ENCODE results near the gene NEDD8.

NEDD8 gene

GRCh38 chr14:24277606-24278321, 45.6 kb upstream of the NEDD8 start:
- no peaks in the 10 kb centered on the region for H3K36me3 Mint-ChIP-seq (ENCODE audit: low read depth)
- H3K4me3 Mint-ChIP-seq = no peak overlapping the region
- no peak for DNase-seq
- H3K4me1 Mint-ChIP-seq = peaks cover 2% of the 10 kb centered on the region
- peaks cover 12% of the 10 kb centered on the region for H3K27me3 Mint-ChIP-seq (ENCODE audit: low read depth, poor library complexity)
- H3K9me3 Mint-ChIP-seq = no peaks in the 10 kb centered on the region
- TF ChIP-seq CTCF (IDR thresholded peaks at IDR 0.05) = no peak
- H3K27ac Mint-ChIP-seq = no peak overlapping the region

GRCh38 chr14:24277071-24277470, 44.9 kb upstream of the NEDD8 start:
- peaks cover 9% of the 10 kb centered on the region for H3K4me1 Mint-ChIP-seq
- H3K36me3 Mint-ChIP-seq (ENCODE audit: low read depth) = no peaks in the 10 kb centered on the region
- DNase-seq = no peak
- H3K27me3 Mint-ChIP-seq (ENCODE audit: low read depth, poor library complexity) = peaks cover 11% of the 10 kb centered on the region
- no peaks in the 10 kb centered on the region for H3K9me3 Mint-ChIP-seq
- H3K27ac Mint-ChIP-seq = no peak overlapping the region
- TF ChIP-seq CTCF (IDR thresholded peaks at IDR 0.05) = no peak
- H3K4me3 Mint-ChIP-seq = no peak overlapping the region

GRCh38 chr14:24274101-24274543, 42.0 kb upstream of the NEDD8 start:
- DNase-seq = no peak
- Mint-ChIP-seq H3K36me3 (ENCODE audit: low read depth) (no peaks in the 10 kb centered on the region), H3K4me1 (peaks cover 16% of the 10 kb centered on the region), H3K4me3 (no peak overlapping the region), H3K27ac (no peak overlapping the region), H3K27me3 (ENCODE audit: low read depth, poor library complexity) (peaks cover 14% of the 10 kb centered on the region), H3K9me3 (no peaks in the 10 kb centered on the region)
- no peak for TF ChIP-seq CTCF (IDR thresholded peaks at IDR 0.05)

- H3K27me3 Mint-ChIP-seq (ENCODE audit: low read depth, poor library complexity) = peaks cover 14% of the 10 kb centered on the region
- no peak overlapping the region for H3K4me3 Mint-ChIP-seq
These were observed 41.3 kb upstream of the NEDD8 start for GRCh38 chr14:24273422-24273998.

GRCh38 chr14:24272467-24272866, 40.3 kb upstream of the NEDD8 start:
- H3K27ac Mint-ChIP-seq = no peak overlapping the region
- peaks cover 14% of the 10 kb centered on the region for H3K27me3 Mint-ChIP-seq (ENCODE audit: low read depth, poor library complexity)
- DNase-seq = no peak
- H3K4me3 Mint-ChIP-seq = peak overlapping the region; percentile 87
- no peaks in the 10 kb centered on the region for H3K9me3 Mint-ChIP-seq
- no peak for TF ChIP-seq CTCF (IDR thresholded peaks at IDR 0.05)
- H3K4me1 Mint-ChIP-seq = peaks cover 16% of the 10 kb centered on the region
- no peaks in the 10 kb centered on the region for H3K36me3 Mint-ChIP-seq (ENCODE audit: low read depth)

More at GRCh38 chr14:24273422-24273998, 41.3 kb upstream of the NEDD8 start:
- Mint-ChIP-seq H3K36me3 (ENCODE audit: low read depth) (no peaks in the 10 kb centered on the region), H3K4me1 (peaks cover 16% of the 10 kb centered on the region), H3K27ac (no peak overlapping the region), H3K9me3 (no peaks in the 10 kb centered on the region)
- no peak for DNase-seq
- TF ChIP-seq CTCF (IDR thresholded peaks at IDR 0.05) = no peak

- Mint-ChIP-seq H3K9me3 (no peaks in the 10 kb centered on the region), H3K27ac (no peak overlapping the region), H3K36me3 (ENCODE audit: low read depth) (peaks cover 5% of the 10 kb centered on the region), H3K27me3 (ENCODE audit: low read depth, poor library complexity) (peaks cover 9% of the 10 kb centered on the region), H3K4me1 (peaks cover 22% of the 10 kb centered on the region), H3K4me3 (peak overlapping the region; percentile 87)
- no peak for TF ChIP-seq CTCF (IDR thresholded peaks at IDR 0.05)
- no peak for DNase-seq
These were observed 39.7 kb upstream of the NEDD8 start for GRCh38 chr14:24271834-24272263.

All from nephron progenitor cell (in vitro differentiated cells).